HFFc6 (cell line): ENCODE measurements around the gene ACRBP. TPM values are rescaled to one million over a fixed set of nuclear protein-coding genes. Genes with fewer than 3 reads are reported as not detected.
A peak's percentile ranks its signal among the peaks of the same experiment; 100 is the strongest.

Experiments used
- DNase-seq: peaks from one replicate; pipeline ENCODE4 v3.0.0-alpha.2; 2018
- H3K27ac Mint-ChIP-seq: 2 replicates; pipeline ENCODE4 v1.8.0; 2020; ENCODE audit warnings: mild to moderate bottlenecking, mixed read lengths
- H3K27me3 Mint-ChIP-seq: 2 replicates; pipeline ENCODE4 v1.8.0; 2021; ENCODE audit warnings: mild to moderate bottlenecking, moderate library complexity, mixed read lengths; ENCODE audit not compliant: insufficient read depth
- H3K36me3 Mint-ChIP-seq: 2 replicates; pipeline ENCODE4 v1.8.0; 2021; ENCODE audit warnings: low read depth, mixed read lengths
- H3K4me1 Mint-ChIP-seq: 2 replicates; pipeline ENCODE4 v1.8.0; 2020; ENCODE audit warnings: low read depth, mixed read lengths
- H3K4me3 Mint-ChIP-seq: 2 replicates; pipeline ENCODE4 v1.8.0; 2020; ENCODE audit warnings: mild to moderate bottlenecking, moderate library complexity, mixed read lengths
- H3K9me3 Mint-ChIP-seq: 2 replicates; pipeline ENCODE4 v1.8.0; 2020; ENCODE audit warnings: mild to moderate bottlenecking, mixed read lengths
- CTCF ChIP-seq: fragments of 200-600 bp; sonication (generic); IDR thresholded peaks from 2 replicates; pipeline ENCODE4 v1.5.0; 2021; ENCODE audit warnings: antibody characterized with exemption, mild to moderate bottlenecking
- total RNA-seq, 6 experiments: library from RNA; stranded (reverse); fragmentation: NEBNext Ultra II Directional; extraction: Animal tissue kit (Norgen Biotek cat#: 25700); gene quantifications; 2 replicates in 1 of 6; 3 replicates in 5 of 6; pipeline ENCODE4 v1.2.3, GENCODE V29; 2021

ACRBP gene
- total RNA-seq, 6 experiments from 2014 or later = not detected

GRCh38 chr12:6676962-6677361 is 29.7 kb upstream of the ACRBP start:
- Mint-ChIP-seq H3K4me1 (no peaks in the 10 kb centered on the region; the same call in 1 of the 2 replicates), H3K9me3 (no peaks in the 10 kb centered on the region), H3K4me3 (no peak overlapping the region), H3K36me3 (peaks cover 23% of the 10 kb centered on the region), H3K27me3 (no peaks in the 10 kb centered on the region), H3K27ac (no peak overlapping the region)
- no peak for TF ChIP-seq CTCF
- no peak for DNase-seq

- DNase-seq = no peak
- no peaks in the 10 kb centered on the region for H3K27me3 Mint-ChIP-seq
- H3K27ac Mint-ChIP-seq = no peak overlapping the region
- no peaks in the 10 kb centered on the region for H3K9me3 Mint-ChIP-seq
- H3K4me3 Mint-ChIP-seq = no peak overlapping the region
- TF ChIP-seq CTCF = no peak
- peaks cover 36% of the 10 kb centered on the region for H3K36me3 Mint-ChIP-seq
- no peaks in the 10 kb centered on the region; the same call in 1 of the 2 replicates for H3K4me1 Mint-ChIP-seq
Observed at GRCh38 chr12:6672143-6672542, 24.9 kb upstream of the ACRBP start.

GRCh38 chr12:6667559-6668210 is 20.5 kb upstream of the ACRBP start:
- H3K4me1 Mint-ChIP-seq = peaks cover 7% of the 10 kb centered on the region
- no peak overlapping the region for H3K4me3 Mint-ChIP-seq
- no peaks in the 10 kb centered on the region for H3K9me3 Mint-ChIP-seq
- peaks cover 31% of the 10 kb centered on the region for H3K36me3 Mint-ChIP-seq
- TF ChIP-seq CTCF = no peak; the same call in 1 of the 2 replicates
- no peak for DNase-seq
- peaks cover 1% of the 10 kb centered on the region; the same call in 1 of the 2 replicates for H3K27me3 Mint-ChIP-seq
- no peak overlapping the region for H3K27ac Mint-ChIP-seq

- Mint-ChIP-seq H3K27me3 (peaks cover 1% of the 10 kb centered on the region; the same call in 1 of the 2 replicates), H3K27ac (0 out of 2 replicates have a peak overlapping the region, but pooled peaks have one; percentile 3), H3K4me1 (peaks cover 18% of the 10 kb centered on the region), H3K9me3 (no peaks in the 10 kb centered on the region), H3K4me3 (no peak overlapping the region), H3K36me3 (peaks cover 28% of the 10 kb centered on the region)
- TF ChIP-seq CTCF = no peak
- no peak for DNase-seq
Observed at GRCh38 chr12:6666211-6666610, 19.0 kb upstream of the ACRBP start.

- no peak for DNase-seq
- no peak overlapping the region for H3K4me3 Mint-ChIP-seq
- peaks cover 18% of the 10 kb centered on the region for H3K4me1 Mint-ChIP-seq
- no peaks in the 10 kb centered on the region for H3K9me3 Mint-ChIP-seq
- H3K36me3 Mint-ChIP-seq = peaks cover 26% of the 10 kb centered on the region
- peak overlapping the region; percentile 6; the same call in 1 of the 2 replicates for H3K27ac Mint-ChIP-seq
- peaks cover 1% of the 10 kb centered on the region; the same call in 1 of the 2 replicates for H3K27me3 Mint-ChIP-seq
- TF ChIP-seq CTCF = no peak
Observed at GRCh38 chr12:6664902-6665301, 17.7 kb upstream of the ACRBP start.
